Endothelial cell of umbilical vein (primary cell): ENCODE results near the gene APOLD1. TPM values are rescaled to one million over a fixed set of nuclear protein-coding genes. Genes with fewer than 3 reads are reported as not detected.

Source experiments
- BruUV-seq: library from RNA; stranded (reverse); fragments of 400-500 nt; replicated peaks from 2 replicates; lab custom pipeline; 2021; lab: Mats Ljungman, UMichigan
- CTCF ChIA-PET: fragments of 300-600, 350-600 bp; sonication (Branson Sonifier 250); formaldehyde crosslinking; loops from one replicate; lab custom pipeline; 2021; ENCODE audit warnings: antibody characterized with exemption, inconsistent platforms; lab: Charles Lee
- POLR2A ChIA-PET: fragments of 300-600, 350-600 bp; sonication (Branson Sonifier 250); formaldehyde crosslinking; loops from one replicate; lab custom pipeline; 2021; ENCODE audit warnings: antibody characterized with exemption, inconsistent platforms; lab: Charles Lee
- DNase-seq: peaks from one replicate; pipeline ENCODE4 v3.0.0-alpha.2; 2011; ENCODE audit warnings: low read depth, low spot score
- FAIRE-seq: peaks from 2 replicates; lab custom pipeline; 2011; peaks lifted over from hg19 to GRCh38; lab: Jason Lieb, UNC
- H2AFZ ChIP-seq: 2 replicates; pipeline ENCODE4 v1.6.0; 2012; ENCODE audit warnings: low read depth, low read length, control low read depth, inconsistent platforms
- H3K27ac ChIP-seq: 2 replicates; pipeline ENCODE4 v1.5.1; 2011; ENCODE audit warnings: low read depth, mild to moderate bottlenecking, control low read depth, low read length, moderate library complexity; ENCODE audit not compliant: insufficient read depth
- H3K27me3 ChIP-seq, 2 experiments: 2 replicates each; pipeline versions ENCODE4 v1.6.0 to v1.6.1; 2011; ENCODE audit warnings: low read length in 2 of 2, mixed read lengths in 1 of 2; ENCODE audit not compliant: control insufficient read depth in 2 of 2, insufficient read depth in 2 of 2
- H3K36me3 ChIP-seq, 2 experiments: 2 replicates in 1 of 2; 3 replicates in 1 of 2; pipeline ENCODE4 v1.5.1; 2011; ENCODE audit warnings: low read length in 2 of 2, mild to moderate bottlenecking in 1 of 2, moderate library complexity in 1 of 2; ENCODE audit not compliant: control insufficient read depth in 2 of 2, insufficient read depth in 2 of 2; ENCODE audit errors: extremely low read depth in 1 of 2
- H3K4me1 ChIP-seq: 3 replicates; pipeline ENCODE4 v1.5.1; 2011; ENCODE audit warnings: mild to moderate bottlenecking, low read length; ENCODE audit not compliant: control insufficient read depth, insufficient read depth; ENCODE audit errors: extremely low read depth
- H3K4me2 ChIP-seq: 2 replicates; pipeline ENCODE4 v1.6.1; 2011; ENCODE audit warnings: low read length, control low read depth, mixed read lengths; ENCODE audit not compliant: insufficient read depth
- H3K4me3 ChIP-seq, 3 experiments: fragments of 200-600 bp in 1 of 3; sonication (generic), shearing (Covaris generic) in 1 of 3; replicated peaks in 1 of 3; 2 replicates each; pipeline ENCODE4 v1.5.1; 2011 to 2016; ENCODE audit warnings: control low read depth in 3 of 3, low read length in 3 of 3, mild to moderate bottlenecking in 2 of 3, inconsistent platforms in 1 of 3, low read depth in 1 of 3, moderate library complexity in 1 of 3; ENCODE audit not compliant: insufficient read depth in 1 of 3
- H3K79me2 ChIP-seq: 2 replicates; pipeline ENCODE4 v1.6.0; 2012; ENCODE audit warnings: low read length, inconsistent platforms; ENCODE audit not compliant: control insufficient read depth, insufficient read depth
- H3K9ac ChIP-seq: replicated peaks from 2 replicates; pipeline ENCODE3; 2011; ENCODE audit warnings: low read length, control low read depth; ENCODE audit not compliant: insufficient read depth; ENCODE audit errors: extremely low read depth
- H3K9me1 ChIP-seq: replicated peaks from 3 replicates; pipeline ENCODE4 v1.6.0; 2011; ENCODE audit warnings: mild to moderate bottlenecking, low read length; ENCODE audit not compliant: control insufficient read depth, insufficient read depth; ENCODE audit errors: extremely low read depth
- H3K9me3 ChIP-seq: replicated peaks from 2 replicates; pipeline ENCODE4 v1.5.1; 2012; ENCODE audit warnings: low read length, inconsistent platforms; ENCODE audit not compliant: control insufficient read depth, insufficient read depth
- H4K20me1 ChIP-seq: replicated peaks from 2 replicates; pipeline ENCODE3; 2011; ENCODE audit warnings: mild to moderate bottlenecking, low read length; ENCODE audit not compliant: control insufficient read depth, insufficient read depth; ENCODE audit errors: extremely low read depth
- EZH2 ChIP-seq: IDR thresholded peaks from 2 replicates; pipeline ENCODE4 v1.6.1; 2012; ENCODE audit warnings: borderline replicate concordance, low read depth, mild to moderate bottlenecking, moderate library complexity, low read length, inconsistent platforms; ENCODE audit not compliant: severe bottlenecking
- JUN ChIP-seq: IDR thresholded peaks from 2 replicates; pipeline ENCODE4 v1.6.1; 2011; ENCODE audit warnings: borderline replicate concordance, low read depth; ENCODE audit not compliant: insufficient read length, insufficient read depth
- POLR2A ChIP-seq: IDR thresholded peaks from 2 replicates; pipeline ENCODE4 v1.6.1; 2012; ENCODE audit warnings: low read depth, mild to moderate bottlenecking, control low read depth, low read length
- POLR2AphosphoS5 ChIP-seq: IDR thresholded peaks from 2 replicates; pipeline ENCODE4 v1.6.1; 2012; ENCODE audit warnings: low read depth, mild to moderate bottlenecking, control low read depth, low read length, moderate library complexity; ENCODE audit not compliant: insufficient read depth
- dilution Hi-C: fragments of 300-500 bp; cut with MboI; formaldehyde crosslinking; loops from one replicate; pipeline ENCODE4 v1.15.0; 2019; ENCODE audit warnings: low sequenced_read_pairs; ENCODE audit not compliant: extremely low pct_ligation_motif_present
- intact Hi-C: fragments of 100-400 bp; cut with micrococcal nuclease; formaldehyde crosslinking; loops from one replicate; pipeline ENCODE4 v1.10.0; 2022
- polyA plus RNA-seq, 4 experiments: library from polyadenylated mRNA; depleted of rRNA in 3 of 4; stranded (reverse) in 3 of 4; unstranded in 1 of 4; fragments of >200 nt; gene quantifications; 2 replicates each; pipeline versions ENCODE4 v1.2.1 to v1.2.3, GENCODE V29; 2011 to 2012; ENCODE audit warnings: missing spikeins in 1 of 4
- total RNA-seq: library from RNA; stranded (reverse); gene quantifications from 2 replicates; pipeline ENCODE4 v1.2.3, GENCODE V29; 2021
- TF ChIP-seq, protein P1 (sequence below), 2 donors: IDR thresholded peaks; 1 replicate in 1 of 2; 2 replicates in 1 of 2; pipeline ENCODE4 v1.5.1; 2011; ENCODE audit warnings: low read length in 2 of 2, mild to moderate bottlenecking in 2 of 2, moderate library complexity in 2 of 2, control low read depth in 1 of 2, inconsistent platforms in 1 of 2, low read depth in 1 of 2; ENCODE audit not compliant: insufficient read depth in 1 of 2; ENCODE audit errors: extremely low read depth in 1 of 2
- TF ChIP-seq, protein P2 (sequence below): IDR thresholded peaks from 2 replicates; pipeline ENCODE4 v1.6.1; 2011; ENCODE audit not compliant: insufficient read depth, insufficient read length

The APOLD1 gene
- total and polyA plus RNA-seq, 2 donors (not counting 3 experiments of a cell fraction or from before 2014, with no cell fraction given), result 3.7 to 6.0 TPM

DNA sequence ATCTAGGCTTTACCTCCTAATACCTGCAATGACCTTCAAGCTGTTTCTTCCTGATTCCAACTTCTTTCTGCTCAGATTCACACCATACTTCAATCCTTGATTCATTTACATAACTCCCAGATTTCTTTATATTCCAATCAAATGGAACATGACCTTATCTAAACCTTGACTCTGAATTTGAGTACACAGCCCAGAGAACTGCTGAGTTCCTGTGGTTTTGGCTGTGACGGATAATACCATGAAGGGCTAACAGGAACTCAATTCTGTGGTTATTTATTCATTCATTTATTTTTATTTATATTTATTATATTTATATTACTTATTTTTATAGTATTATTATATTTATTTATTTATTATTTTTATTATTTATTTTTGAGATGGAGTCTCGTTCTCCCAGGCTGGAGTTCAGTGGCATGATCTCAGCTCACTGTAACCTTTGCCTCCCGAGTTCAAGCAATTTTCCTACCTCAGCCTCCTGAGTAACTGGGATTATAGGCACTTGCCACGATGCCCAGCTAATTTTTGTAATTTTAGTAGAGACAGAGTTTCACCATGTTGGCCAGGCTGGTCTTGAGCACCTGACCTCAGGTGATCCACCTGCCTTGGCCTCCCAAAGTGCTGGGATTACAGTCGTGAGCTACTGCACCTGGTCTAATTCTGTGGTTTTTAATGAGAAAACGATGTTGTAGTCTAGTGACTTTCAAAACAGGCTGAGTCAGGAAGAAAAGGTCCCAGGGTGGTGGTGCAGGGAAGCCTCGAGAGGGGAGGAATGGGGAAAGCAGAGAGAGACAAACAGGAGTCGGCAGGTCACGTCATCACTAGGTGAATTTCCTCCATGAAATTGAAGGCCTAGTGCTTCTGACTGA is 11.7 kb downstream of the APOLD1 start:
- dilution Hi-C loops (no loop called here), intact Hi-C loops (no loop called here)
- Histone ChIP-seq H3K36me3 (no peaks in the 10 kb centered on the region), H3K4me2 (no peak overlapping the region), H3K9me3 (no peaks in the 10 kb centered on the region), H3K4me1 (no peaks in the 10 kb centered on the region), H3K27ac (no peak overlapping the region), H3K4me3 (no peak overlapping the region), H3K9ac (no peak overlapping the region), H4K20me1 (no peaks in the 10 kb centered on the region), H2AFZ (no peak overlapping the region), H3K9me1 (no peaks in the 10 kb centered on the region), H3K79me2 (no peaks in the 10 kb centered on the region), H3K27me3 (no peaks in the 10 kb centered on the region)
- BruUV-seq, result no TSS peak
- FAIRE-seq (no peak), DNase-seq (no peak)
- ChIA-PET CTCF (interaction anchor here (0.9 to 2.1 kb wide), 2 partner anchors 8 to 188 kb away, joined by 3 to 5 read pairs; no protein-coding TSS in a partner anchor), POLR2A (no interaction called here)
- TF ChIP-seq POLR2AphosphoS5, result no peak
- TF ChIP-seq, protein P1, sequence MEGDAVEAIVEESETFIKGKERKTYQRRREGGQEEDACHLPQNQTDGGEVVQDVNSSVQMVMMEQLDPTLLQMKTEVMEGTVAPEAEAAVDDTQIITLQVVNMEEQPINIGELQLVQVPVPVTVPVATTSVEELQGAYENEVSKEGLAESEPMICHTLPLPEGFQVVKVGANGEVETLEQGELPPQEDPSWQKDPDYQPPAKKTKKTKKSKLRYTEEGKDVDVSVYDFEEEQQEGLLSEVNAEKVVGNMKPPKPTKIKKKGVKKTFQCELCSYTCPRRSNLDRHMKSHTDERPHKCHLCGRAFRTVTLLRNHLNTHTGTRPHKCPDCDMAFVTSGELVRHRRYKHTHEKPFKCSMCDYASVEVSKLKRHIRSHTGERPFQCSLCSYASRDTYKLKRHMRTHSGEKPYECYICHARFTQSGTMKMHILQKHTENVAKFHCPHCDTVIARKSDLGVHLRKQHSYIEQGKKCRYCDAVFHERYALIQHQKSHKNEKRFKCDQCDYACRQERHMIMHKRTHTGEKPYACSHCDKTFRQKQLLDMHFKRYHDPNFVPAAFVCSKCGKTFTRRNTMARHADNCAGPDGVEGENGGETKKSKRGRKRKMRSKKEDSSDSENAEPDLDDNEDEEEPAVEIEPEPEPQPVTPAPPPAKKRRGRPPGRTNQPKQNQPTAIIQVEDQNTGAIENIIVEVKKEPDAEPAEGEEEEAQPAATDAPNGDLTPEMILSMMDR (IDR thresholded peaks at IDR 0.05; ENCODE audit: extremely low read depth in 1 of 2, insufficient read depth in 1 of 2, low read depth in 1 of 2, low read length in 2 of 2), result no peak
- TF ChIP-seq EZH2, result no peak
- TF ChIP-seq POLR2A, result no peak
- TF ChIP-seq JUN, result no peak
- TF ChIP-seq, protein P2, sequence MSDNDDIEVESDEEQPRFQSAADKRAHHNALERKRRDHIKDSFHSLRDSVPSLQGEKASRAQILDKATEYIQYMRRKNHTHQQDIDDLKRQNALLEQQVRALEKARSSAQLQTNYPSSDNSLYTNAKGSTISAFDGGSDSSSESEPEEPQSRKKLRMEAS, result no peak
